Psoas muscle (tissue), 8 donors: Measurements from ENCODE around the gene LIPH. TPM values are rescaled to one million over a fixed set of nuclear protein-coding genes. Genes with fewer than 3 reads are reported as not detected.
"Not testable (repeated sequence)": the region's sequence is repeated elsewhere in the genome, so short reads cannot be mapped to it uniquely, and the experiment has no call there.

Experiments used
- ATAC-seq, 4 donors: fragments of 200-7000 bp; cut with Tn5 transposase; one replicate each; pipeline ENCODE4 v1.9.1; 2020; ENCODE audit warnings: moderate library complexity in 3 of 4, mild to moderate bottlenecking in 2 of 4
- DNase-seq, 2 donors: peaks; one replicate each; pipeline ENCODE4 v3.0.0-alpha.2; 2020
- H3K27ac ChIP-seq: fragments of 200-600 bp; one replicate; pipeline ENCODE4 v1.8.0; 2022
- H3K27me3 ChIP-seq, 3 donors: fragments of 200-600 bp in 1 of 3; one replicate each; pipeline versions ENCODE4 v1.6.1 to v1.8.0; 2013 to 2022; ENCODE audit warnings: low read length in 2 of 3, mild to moderate bottlenecking in 2 of 3, moderate library complexity in 1 of 3; ENCODE audit not compliant: insufficient read depth in 3 of 3
- H3K36me3 ChIP-seq, 2 donors: fragments of 200-600 bp in 1 of 2; one replicate each; pipeline versions ENCODE4 v1.6.1 to v1.8.0; 2013 to 2022; ENCODE audit warnings: low read depth in 1 of 2, mild to moderate bottlenecking in 1 of 2, moderate library complexity in 1 of 2; ENCODE audit not compliant: insufficient read depth in 1 of 2
- H3K4me1 ChIP-seq: fragments of 200-600 bp; one replicate; pipeline ENCODE4 v1.8.0; 2022
- H3K4me3 ChIP-seq: fragments of 200-600 bp; one replicate; pipeline ENCODE4 v1.8.0; 2022; ENCODE audit warnings: mild to moderate bottlenecking
- H3K9me3 ChIP-seq: fragments of 200-600 bp; one replicate; pipeline ENCODE4 v1.8.0; 2022
- WGBS, 3 donors: extraction: QIAGEN DNeasy Blood & Tissue Kit; methylation state at CpG; one replicate each; pipeline versions ENCODE4 v1.1.6 to v1.1.7; 2013; 5-methylcytosine and 5-hydroxymethylcytosine counted together
- intact Hi-C, 2 donors: fragments of 100-400 bp; cut with DNase I; formaldehyde crosslinking; loops; one replicate each; pipeline versions ENCODE4 v1.11.0 to v1.14.2; 2022
- polyA plus RNA-seq, 3 donors: library from polyadenylated mRNA; stranded (reverse); fragments of 200-250 nt; gene quantifications; one replicate each; pipeline ENCODE4 v1.2.3, GENCODE V29; 2013
- total RNA-seq, 4 donors: library from RNA; stranded (reverse); fragmentation: NEBNext Ultra II Directional in 2 of 4; extraction: Animal tissue kit (Norgen Biotek cat#: 25700) in 2 of 4; gene quantifications; one replicate each; pipeline versions ENCODE4 v1.2.1 to v1.2.4, GENCODE V29; 2021 to 2023
- TF ChIP-seq, protein P1 (sequence below): fragments of 200-600 bp; IDR thresholded peaks from one replicate; pipeline ENCODE4 v1.8.0; 2022; ENCODE audit warnings: antibody characterized with exemption
- donor health status: healthy with polysubstance abuse.
- donor health status: DM: no; HTN: no; CAD: no; lungs with moderate emphysema.
- donor health status: Bipolar disorder and iron deficiency.
- donor health status: healthy.
- donor health status: DM: yes; HTN: yes; CAD: no.
- donor health status: DM: no; HTN: no; CAD: no.
- donor health status: DM: no; HTN: no; CAD: no.
- donor health status: DM: yes; HTN: yes; CAD: no.

LIPH gene
- total and polyA plus RNA-seq, 7 donors = 0.03 to 0.04 TPM; not detected in 5

- no peak overlapping the region for H3K4me3 ChIP-seq
- ATAC-seq = no peak
These were observed 9.1 kb upstream of the LIPH start for GRCh38 chr3:185561374-185561943.

GRCh38 chr3:185560676-185561075 is 8.3 kb upstream of the LIPH start:
- H3K27me3 ChIP-seq = peaks cover 0 to 9% (median 3%) of the 10 kb centered on the region in 3 donors
- H3K27ac ChIP-seq = no peak overlapping the region
- no peaks in the 10 kb centered on the region for H3K36me3 ChIP-seq
- intact Hi-C loops = no loop called here
- H3K9me3 ChIP-seq = no peaks in the 10 kb centered on the region
- DNase-seq (no peak), ATAC-seq (no peak)
- 86 to 93% (median 90%) methylated on average over 13 of the region's 13 CpGs for WGBS, 3 donors
- H3K4me1 ChIP-seq = no peaks in the 10 kb centered on the region
- no peak overlapping the region for H3K4me3 ChIP-seq
- TF ChIP-seq, protein P1, sequence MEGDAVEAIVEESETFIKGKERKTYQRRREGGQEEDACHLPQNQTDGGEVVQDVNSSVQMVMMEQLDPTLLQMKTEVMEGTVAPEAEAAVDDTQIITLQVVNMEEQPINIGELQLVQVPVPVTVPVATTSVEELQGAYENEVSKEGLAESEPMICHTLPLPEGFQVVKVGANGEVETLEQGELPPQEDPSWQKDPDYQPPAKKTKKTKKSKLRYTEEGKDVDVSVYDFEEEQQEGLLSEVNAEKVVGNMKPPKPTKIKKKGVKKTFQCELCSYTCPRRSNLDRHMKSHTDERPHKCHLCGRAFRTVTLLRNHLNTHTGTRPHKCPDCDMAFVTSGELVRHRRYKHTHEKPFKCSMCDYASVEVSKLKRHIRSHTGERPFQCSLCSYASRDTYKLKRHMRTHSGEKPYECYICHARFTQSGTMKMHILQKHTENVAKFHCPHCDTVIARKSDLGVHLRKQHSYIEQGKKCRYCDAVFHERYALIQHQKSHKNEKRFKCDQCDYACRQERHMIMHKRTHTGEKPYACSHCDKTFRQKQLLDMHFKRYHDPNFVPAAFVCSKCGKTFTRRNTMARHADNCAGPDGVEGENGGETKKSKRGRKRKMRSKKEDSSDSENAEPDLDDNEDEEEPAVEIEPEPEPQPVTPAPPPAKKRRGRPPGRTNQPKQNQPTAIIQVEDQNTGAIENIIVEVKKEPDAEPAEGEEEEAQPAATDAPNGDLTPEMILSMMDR = no peak

More at GRCh38 chr3:185561374-185561943, 9.1 kb upstream of the LIPH start:
- intact Hi-C loops = no loop called here
- H3K27ac ChIP-seq = no peak overlapping the region
- TF ChIP-seq, protein P1 = no peak
- DNase-seq = peak; percentile 29 to 61
- no peaks in the 10 kb centered on the region for H3K9me3 ChIP-seq
- peaks cover 0 to 9% (median 3%) of the 10 kb centered on the region in 3 donors for H3K27me3 ChIP-seq
- H3K4me1 ChIP-seq = no peaks in the 10 kb centered on the region
- WGBS, 3 donors = 67 to 75% (median 70%) methylated on average over 7 to 8 of the region's 8 CpGs
- no peaks in the 10 kb centered on the region for H3K36me3 ChIP-seq

- no peak overlapping the region for H3K4me3 ChIP-seq
- DNase-seq = no peak
- no peak for ATAC-seq
- H3K27ac ChIP-seq = no peak overlapping the region
- no peaks in the 10 kb centered on the region for H3K36me3 ChIP-seq
- TF ChIP-seq, protein P1 = no peak
- H3K4me1 ChIP-seq = no peaks in the 10 kb centered on the region
- no peaks in the 10 kb centered on the region for H3K9me3 ChIP-seq
- intact Hi-C loops = loop anchor here in 1 of 2 donors (5.0 kb wide), 1 partner anchor 207 kb away; no protein-coding TSS in a partner anchor
- H3K27me3 ChIP-seq = peaks cover 0 to 9% (median 3%) of the 10 kb centered on the region in 3 donors
- WGBS, 3 donors = 80 to 85% (median 83%) methylated on average over 12 of the region's 12 CpGs
These were observed 7.3 kb upstream of the LIPH start for GRCh38 chr3:185559706-185560090.

- Histone ChIP-seq H3K4me1 (no peaks in the 10 kb centered on the region), H3K4me3 (no peak overlapping the region), H3K9me3 (no peaks in the 10 kb centered on the region), H3K27me3 (peaks cover 0 to 9% (median 3%) of the 10 kb centered on the region in 3 donors), H3K36me3 (no peaks in the 10 kb centered on the region), H3K27ac (no peak overlapping the region)
- ATAC-seq (no peak), DNase-seq (no peak)
- TF ChIP-seq, protein P1 = no peak
- intact Hi-C loops = loop anchor here in 1 of 2 donors (5.0 kb wide), 1 partner anchor 206 kb away; no protein-coding TSS in a partner anchor
- 83 to 85% (median 84%) methylated on average over 3 of the region's 3 CpGs for WGBS, 3 donors
These were observed 6.0 kb upstream of the LIPH start for GRCh38 chr3:185558395-185558794.

DNA sequence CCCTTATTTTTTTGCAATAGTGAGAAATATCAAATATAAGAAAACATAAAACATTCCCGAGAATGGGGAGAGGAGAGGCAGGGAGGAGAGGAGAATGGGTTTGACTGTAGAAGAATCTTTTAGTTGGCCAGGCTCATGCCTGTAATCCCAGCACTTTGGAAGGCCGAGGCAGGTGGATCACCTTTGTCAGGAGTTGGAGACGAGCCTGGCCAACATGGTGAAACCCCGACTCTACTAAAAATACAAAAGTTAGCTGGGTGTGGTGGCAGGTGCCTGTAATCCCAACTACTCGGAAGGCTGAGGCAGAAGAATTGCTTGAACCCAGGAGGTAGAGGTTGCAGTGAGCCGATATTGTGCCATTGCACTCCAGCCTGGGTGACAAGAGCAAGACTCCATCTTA is 4.3 kb upstream of the LIPH start:
- 78 to 84% (median 82%) methylated on average over 6 of the region's 6 CpGs for WGBS, 3 donors
- DNase-seq = not testable (repeated sequence)

More for the DNA sequence above, 4.3 kb upstream of the LIPH start:
- H3K27ac ChIP-seq, H3K4me1 ChIP-seq, H3K4me3 ChIP-seq, H3K9me3 ChIP-seq, H3K36me3 ChIP-seq, H3K27me3 ChIP-seq, ATAC-seq: not testable (repeated sequence)
- intact Hi-C loops = loop anchor here in 1 of 2 donors (5.0 kb wide), 1 partner anchor 204 kb away; no protein-coding TSS in a partner anchor
